GM23338 (cell line): ENCODE data around the gene NANP. TPM values are rescaled to one million over a fixed set of nuclear protein-coding genes. Genes with fewer than 3 reads are reported as not detected.

Experiments
- ATAC-seq: fragments of 200-7000 bp; cut with Tn5 transposase; 3 replicates; pipeline ENCODE4 v1.9.1; 2020
- DNase-seq: peaks from one replicate; pipeline ENCODE4 v3.0.0-alpha.2; 2015; ENCODE audit warnings: low spot score
- H2AFZ ChIP-seq: fragments of 200-600 bp; sonication (generic); 2 replicates; pipeline ENCODE4 v1.8.0; 2016; ENCODE audit warnings: antibody characterized with exemption, mild to moderate bottlenecking, moderate library complexity
- H3F3A ChIP-seq: fragments of 200-600 bp; sonication (generic); replicated peaks from 2 replicates; pipeline ENCODE4 v1.8.0; 2017; ENCODE audit warnings: antibody characterized with exemption, mixed run types, low read depth
- H3K27ac ChIP-seq: fragments of 200-600 bp; sonication (generic); 2 replicates; pipeline ENCODE4 v1.6.1; 2016; ENCODE audit warnings: low read depth
- H3K27me3 ChIP-seq: fragments of 200-600 bp; sonication (generic); 2 replicates; pipeline ENCODE4 v1.8.0; 2016; ENCODE audit warnings: mild to moderate bottlenecking, mixed run types, moderate library complexity; ENCODE audit not compliant: insufficient read depth
- H3K36me3 ChIP-seq: fragments of 200-600 bp; sonication (generic); 2 replicates; pipeline ENCODE4 v1.8.0; 2016; ENCODE audit warnings: mild to moderate bottlenecking; ENCODE audit not compliant: insufficient read depth
- H3K4me1 ChIP-seq: fragments of 200-600 bp; sonication (generic); 2 replicates; pipeline ENCODE4 v1.8.0; 2016; ENCODE audit warnings: mild to moderate bottlenecking, moderate library complexity; ENCODE audit not compliant: insufficient read depth
- H3K4me2 ChIP-seq: fragments of 200-600 bp; sonication (generic); 2 replicates; pipeline ENCODE4 v1.7.1; 2017; ENCODE audit warnings: mixed run types
- H3K4me3 ChIP-seq: fragments of 200-600 bp; sonication (generic); 2 replicates; pipeline ENCODE4 v1.6.1; 2016; ENCODE audit warnings: mixed run types
- H3K79me2 ChIP-seq: fragments of 200-600 bp; sonication (generic); replicated peaks from 2 replicates; pipeline ENCODE4 v1.8.0; 2017; ENCODE audit warnings: mild to moderate bottlenecking; ENCODE audit not compliant: insufficient read depth
- H3K9me2 ChIP-seq: fragments of 200-600 bp; sonication (generic); 2 replicates; pipeline ENCODE4 v1.8.0; 2017; ENCODE audit not compliant: insufficient read depth
- H4K20me1 ChIP-seq: fragments of 200-600 bp; sonication (generic); replicated peaks from 2 replicates; pipeline ENCODE4 v1.8.0; 2017; ENCODE audit warnings: mild to moderate bottlenecking; ENCODE audit not compliant: insufficient read depth
- H3K27ac Mint-ChIP-seq: 2 replicates; pipeline ENCODE4 v1.8.0; 2020; ENCODE audit warnings: inconsistent platforms, mild to moderate bottlenecking, moderate library complexity, mixed read lengths
- H3K27me3 Mint-ChIP-seq: 3 replicates; pipeline ENCODE4 v1.8.0; 2022; ENCODE audit warnings: low read depth, mild to moderate bottlenecking, moderate library complexity, mixed read lengths, inconsistent platforms; ENCODE audit not compliant: insufficient read depth, poor library complexity
- H3K36me3 Mint-ChIP-seq: 3 replicates; pipeline ENCODE4 v1.8.0; 2021; ENCODE audit warnings: low read depth, mild to moderate bottlenecking, inconsistent platforms, moderate library complexity, mixed read lengths
- H3K4me1 Mint-ChIP-seq: 3 replicates; pipeline ENCODE4 v1.8.0; 2020; ENCODE audit warnings: mild to moderate bottlenecking, inconsistent platforms, mixed read lengths
- H3K4me3 Mint-ChIP-seq: 3 replicates; pipeline ENCODE4 v1.8.0; 2021; ENCODE audit warnings: moderate library complexity, mild to moderate bottlenecking, inconsistent platforms, mixed read lengths
- H3K9me3 Mint-ChIP-seq: 3 replicates; pipeline ENCODE4 v1.8.0; 2020; ENCODE audit warnings: moderate library complexity, mild to moderate bottlenecking, inconsistent platforms, mixed read lengths
- CREB1 ChIP-seq: fragments of 250-450 bp; sonication (Bioruptor Pico); IDR thresholded peaks from 2 replicates; pipeline ENCODE4 v1.5.0; 2020; ENCODE audit warnings: low read depth, mild to moderate bottlenecking, moderate library complexity
- ETS1 ChIP-seq: IDR thresholded peaks from 2 replicates; pipeline ENCODE4 v1.6.1; 2016; ENCODE audit warnings: antibody characterized with exemption
- EZH2 ChIP-seq: fragments of 200-600 bp; sonication (generic); IDR thresholded peaks from one replicate; pipeline ENCODE4 v1.8.0; 2017; ENCODE audit warnings: antibody characterized with exemption, mild to moderate bottlenecking, low read depth; ENCODE audit not compliant: unreplicated experiment
- EZH2phosphoT487 ChIP-seq: fragments of 200-600 bp; sonication (generic); IDR thresholded peaks from one replicate; pipeline ENCODE4 v1.8.1; 2018; ENCODE audit warnings: antibody characterized with exemption; ENCODE audit not compliant: unreplicated experiment
- JUNB ChIP-seq: IDR thresholded peaks from one replicate; pipeline ENCODE4 v1.6.1; 2016; ENCODE audit warnings: antibody characterized with exemption; ENCODE audit not compliant: unreplicated experiment
- NANOG ChIP-seq: IDR thresholded peaks from 2 replicates; pipeline ENCODE4 v1.6.1; 2016; ENCODE audit warnings: antibody characterized with exemption, borderline replicate concordance
- POLR2AphosphoS5 ChIP-seq: IDR thresholded peaks from 2 replicates; pipeline ENCODE4 v1.6.1; 2016; ENCODE audit warnings: antibody characterized with exemption, low read depth
- STAT1 ChIP-seq: IDR thresholded peaks from one replicate; pipeline ENCODE4 v1.6.1; 2016; ENCODE audit warnings: antibody characterized with exemption; ENCODE audit not compliant: unreplicated experiment
- ZNF114 ChIP-seq: fragments of 250-450 bp; sonication (Bioruptor Pico); IDR thresholded peaks from 2 replicates; pipeline ENCODE4 v1.5.0; 2020; ENCODE audit warnings: mild to moderate bottlenecking, moderate library complexity
- ZNF331 ChIP-seq: fragments of 250-450 bp; sonication (Bioruptor Pico); IDR thresholded peaks from 2 replicates; pipeline ENCODE4 v1.5.0; 2020; ENCODE audit warnings: low read depth, mild to moderate bottlenecking, moderate library complexity
- polyA plus RNA-seq: library from polyadenylated mRNA; unstranded; fragments of >200 nt; fragmentation: Nextera tagmentation; extraction: Ambion mirVana; gene quantifications from 2 replicates; pipeline ENCODE4 v1.2.1, GENCODE V29; 2016
- total RNA-seq: library from RNA; depleted of rRNA; stranded (reverse); fragments of >200 nt; shearing (Covaris generic); gene quantifications from 2 replicates; pipeline ENCODE4 v1.2.3, GENCODE V29; 2014
- TF ChIP-seq, protein P1 (sequence below): fragments of 250-450 bp; sonication (Bioruptor Pico); IDR thresholded peaks from 2 replicates; pipeline ENCODE4 v1.5.0; 2020; ENCODE audit warnings: mild to moderate bottlenecking, moderate library complexity
- TF ChIP-seq, protein P2 (sequence below), 2 experiments: fragments of 200-600 bp in 1 of 2; sonication (generic) in 1 of 2; conservative IDR thresholded peaks; 2 replicates each; pipeline versions ENCODE4 v1.5.1 to v1.6.1; 2016 to 2017; ENCODE audit warnings: antibody characterized with exemption in 2 of 2, low read depth in 2 of 2, mild to moderate bottlenecking in 2 of 2, moderate library complexity in 1 of 2
- TF ChIP-seq, protein P3 (sequence below): IDR thresholded peaks from one replicate; pipeline ENCODE4 v1.6.1; 2018; ENCODE audit warnings: antibody characterized with exemption; ENCODE audit not compliant: unreplicated experiment

NANP gene
- total and polyA plus RNA-seq, 2 experiments from 2014 or later: 3.9 to 7.6 TPM

GRCh38 chr20:25606094-25606695 is 17.6 kb downstream of the NANP start:
- no peaks in the 10 kb centered on the region for H3F3A ChIP-seq
- Mint-ChIP-seq H3K36me3 (no peaks in the 10 kb centered on the region; the same call in 2 of the 3 replicates), H3K27ac (no peak overlapping the region)

More at GRCh38 chr20:25606094-25606695, 17.6 kb downstream of the NANP start:
- Histone ChIP-seq H4K20me1 (0 out of 2 replicates have a peak, but pooled peaks cover 4% of the 10 kb centered on the region), H3K27me3 (no peaks in the 10 kb centered on the region), H3K36me3 (no peaks in the 10 kb centered on the region), H3K4me3 (no peak overlapping the region), H3K9me2 (no peaks in the 10 kb centered on the region), H2AFZ (no peak overlapping the region), H3K27ac (no peak overlapping the region), H3K79me2 (no peaks in the 10 kb centered on the region), H3K4me1 (no peaks in the 10 kb centered on the region), H3K4me2 (no peak overlapping the region)
- ATAC-seq (no peak), DNase-seq (no peak)
- no peak for TF ChIP-seq EZH2
- TF ChIP-seq POLR2AphosphoS5: no peak
- TF ChIP-seq STAT1: no peak
- TF ChIP-seq, protein P1, sequence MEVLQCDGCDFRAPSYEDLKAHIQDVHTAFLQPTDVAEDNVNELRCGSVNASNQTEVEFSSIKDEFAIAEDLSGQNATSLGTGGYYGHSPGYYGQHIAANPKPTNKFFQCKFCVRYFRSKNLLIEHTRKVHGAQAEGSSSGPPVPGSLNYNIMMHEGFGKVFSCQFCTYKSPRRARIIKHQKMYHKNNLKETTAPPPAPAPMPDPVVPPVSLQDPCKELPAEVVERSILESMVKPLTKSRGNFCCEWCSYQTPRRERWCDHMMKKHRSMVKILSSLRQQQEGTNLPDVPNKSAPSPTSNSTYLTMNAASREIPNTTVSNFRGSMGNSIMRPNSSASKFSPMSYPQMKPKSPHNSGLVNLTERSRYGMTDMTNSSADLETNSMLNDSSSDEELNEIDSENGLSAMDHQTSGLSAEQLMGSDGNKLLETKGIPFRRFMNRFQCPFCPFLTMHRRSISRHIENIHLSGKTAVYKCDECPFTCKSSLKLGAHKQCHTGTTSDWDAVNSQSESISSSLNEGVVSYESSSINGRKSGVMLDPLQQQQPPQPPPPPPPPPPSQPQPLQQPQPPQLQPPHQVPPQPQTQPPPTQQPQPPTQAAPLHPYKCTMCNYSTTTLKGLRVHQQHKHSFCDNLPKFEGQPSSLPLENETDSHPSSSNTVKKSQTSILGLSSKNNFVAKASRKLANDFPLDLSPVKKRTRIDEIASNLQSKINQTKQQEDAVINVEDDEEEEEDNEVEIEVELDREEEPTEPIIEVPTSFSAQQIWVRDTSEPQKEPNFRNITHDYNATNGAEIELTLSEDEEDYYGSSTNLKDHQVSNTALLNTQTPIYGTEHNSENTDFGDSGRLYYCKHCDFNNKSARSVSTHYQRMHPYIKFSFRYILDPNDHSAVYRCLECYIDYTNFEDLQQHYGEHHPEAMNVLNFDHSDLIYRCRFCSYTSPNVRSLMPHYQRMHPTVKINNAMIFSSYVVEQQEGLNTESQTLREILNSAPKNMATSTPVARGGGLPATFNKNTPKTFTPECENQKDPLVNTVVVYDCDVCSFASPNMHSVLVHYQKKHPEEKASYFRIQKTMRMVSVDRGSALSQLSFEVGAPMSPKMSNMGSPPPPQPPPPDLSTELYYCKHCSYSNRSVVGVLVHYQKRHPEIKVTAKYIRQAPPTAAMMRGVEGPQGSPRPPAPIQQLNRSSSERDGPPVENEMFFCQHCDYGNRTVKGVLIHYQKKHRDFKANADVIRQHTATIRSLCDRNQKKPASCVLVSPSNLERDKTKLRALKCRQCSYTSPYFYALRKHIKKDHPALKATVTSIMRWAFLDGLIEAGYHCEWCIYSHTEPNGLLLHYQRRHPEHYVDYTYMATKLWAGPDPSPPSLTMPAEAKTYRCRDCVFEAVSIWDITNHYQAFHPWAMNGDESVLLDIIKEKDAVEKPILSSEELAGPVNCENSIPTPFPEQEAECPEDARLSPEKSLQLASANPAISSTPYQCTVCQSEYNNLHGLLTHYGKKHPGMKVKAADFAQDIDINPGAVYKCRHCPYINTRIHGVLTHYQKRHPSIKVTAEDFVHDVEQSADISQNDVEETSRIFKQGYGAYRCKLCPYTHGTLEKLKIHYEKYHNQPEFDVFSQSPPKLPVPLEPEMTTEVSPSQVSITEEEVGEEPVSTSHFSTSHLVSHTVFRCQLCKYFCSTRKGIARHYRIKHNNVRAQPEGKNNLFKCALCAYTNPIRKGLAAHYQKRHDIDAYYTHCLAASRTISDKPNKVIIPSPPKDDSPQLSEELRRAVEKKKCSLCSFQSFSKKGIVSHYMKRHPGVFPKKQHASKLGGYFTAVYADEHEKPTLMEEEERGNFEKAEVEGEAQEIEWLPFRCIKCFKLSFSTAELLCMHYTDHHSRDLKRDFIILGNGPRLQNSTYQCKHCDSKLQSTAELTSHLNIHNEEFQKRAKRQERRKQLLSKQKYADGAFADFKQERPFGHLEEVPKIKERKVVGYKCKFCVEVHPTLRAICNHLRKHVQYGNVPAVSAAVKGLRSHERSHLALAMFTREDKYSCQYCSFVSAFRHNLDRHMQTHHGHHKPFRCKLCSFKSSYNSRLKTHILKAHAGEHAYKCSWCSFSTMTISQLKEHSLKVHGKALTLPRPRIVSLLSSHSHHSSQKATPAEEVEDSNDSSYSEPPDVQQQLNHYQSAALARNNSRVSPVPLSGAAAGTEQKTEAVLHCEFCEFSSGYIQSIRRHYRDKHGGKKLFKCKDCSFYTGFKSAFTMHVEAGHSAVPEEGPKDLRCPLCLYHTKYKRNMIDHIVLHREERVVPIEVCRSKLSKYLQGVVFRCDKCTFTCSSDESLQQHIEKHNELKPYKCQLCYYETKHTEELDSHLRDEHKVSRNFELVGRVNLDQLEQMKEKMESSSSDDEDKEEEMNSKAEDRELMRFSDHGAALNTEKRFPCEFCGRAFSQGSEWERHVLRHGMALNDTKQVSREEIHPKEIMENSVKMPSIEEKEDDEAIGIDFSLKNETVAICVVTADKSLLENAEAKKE: no peak
- no peak for TF ChIP-seq ZNF114
- no peak for TF ChIP-seq JUNB
- TF ChIP-seq ETS1: no peak
- TF ChIP-seq, protein P2, sequence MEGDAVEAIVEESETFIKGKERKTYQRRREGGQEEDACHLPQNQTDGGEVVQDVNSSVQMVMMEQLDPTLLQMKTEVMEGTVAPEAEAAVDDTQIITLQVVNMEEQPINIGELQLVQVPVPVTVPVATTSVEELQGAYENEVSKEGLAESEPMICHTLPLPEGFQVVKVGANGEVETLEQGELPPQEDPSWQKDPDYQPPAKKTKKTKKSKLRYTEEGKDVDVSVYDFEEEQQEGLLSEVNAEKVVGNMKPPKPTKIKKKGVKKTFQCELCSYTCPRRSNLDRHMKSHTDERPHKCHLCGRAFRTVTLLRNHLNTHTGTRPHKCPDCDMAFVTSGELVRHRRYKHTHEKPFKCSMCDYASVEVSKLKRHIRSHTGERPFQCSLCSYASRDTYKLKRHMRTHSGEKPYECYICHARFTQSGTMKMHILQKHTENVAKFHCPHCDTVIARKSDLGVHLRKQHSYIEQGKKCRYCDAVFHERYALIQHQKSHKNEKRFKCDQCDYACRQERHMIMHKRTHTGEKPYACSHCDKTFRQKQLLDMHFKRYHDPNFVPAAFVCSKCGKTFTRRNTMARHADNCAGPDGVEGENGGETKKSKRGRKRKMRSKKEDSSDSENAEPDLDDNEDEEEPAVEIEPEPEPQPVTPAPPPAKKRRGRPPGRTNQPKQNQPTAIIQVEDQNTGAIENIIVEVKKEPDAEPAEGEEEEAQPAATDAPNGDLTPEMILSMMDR (conservative IDR thresholded peaks at IDR 0.05; ENCODE audit: low read depth in 2 of 2): no peak
- no peak for TF ChIP-seq CREB1
- TF ChIP-seq NANOG: no peak
- TF ChIP-seq, protein P3, sequence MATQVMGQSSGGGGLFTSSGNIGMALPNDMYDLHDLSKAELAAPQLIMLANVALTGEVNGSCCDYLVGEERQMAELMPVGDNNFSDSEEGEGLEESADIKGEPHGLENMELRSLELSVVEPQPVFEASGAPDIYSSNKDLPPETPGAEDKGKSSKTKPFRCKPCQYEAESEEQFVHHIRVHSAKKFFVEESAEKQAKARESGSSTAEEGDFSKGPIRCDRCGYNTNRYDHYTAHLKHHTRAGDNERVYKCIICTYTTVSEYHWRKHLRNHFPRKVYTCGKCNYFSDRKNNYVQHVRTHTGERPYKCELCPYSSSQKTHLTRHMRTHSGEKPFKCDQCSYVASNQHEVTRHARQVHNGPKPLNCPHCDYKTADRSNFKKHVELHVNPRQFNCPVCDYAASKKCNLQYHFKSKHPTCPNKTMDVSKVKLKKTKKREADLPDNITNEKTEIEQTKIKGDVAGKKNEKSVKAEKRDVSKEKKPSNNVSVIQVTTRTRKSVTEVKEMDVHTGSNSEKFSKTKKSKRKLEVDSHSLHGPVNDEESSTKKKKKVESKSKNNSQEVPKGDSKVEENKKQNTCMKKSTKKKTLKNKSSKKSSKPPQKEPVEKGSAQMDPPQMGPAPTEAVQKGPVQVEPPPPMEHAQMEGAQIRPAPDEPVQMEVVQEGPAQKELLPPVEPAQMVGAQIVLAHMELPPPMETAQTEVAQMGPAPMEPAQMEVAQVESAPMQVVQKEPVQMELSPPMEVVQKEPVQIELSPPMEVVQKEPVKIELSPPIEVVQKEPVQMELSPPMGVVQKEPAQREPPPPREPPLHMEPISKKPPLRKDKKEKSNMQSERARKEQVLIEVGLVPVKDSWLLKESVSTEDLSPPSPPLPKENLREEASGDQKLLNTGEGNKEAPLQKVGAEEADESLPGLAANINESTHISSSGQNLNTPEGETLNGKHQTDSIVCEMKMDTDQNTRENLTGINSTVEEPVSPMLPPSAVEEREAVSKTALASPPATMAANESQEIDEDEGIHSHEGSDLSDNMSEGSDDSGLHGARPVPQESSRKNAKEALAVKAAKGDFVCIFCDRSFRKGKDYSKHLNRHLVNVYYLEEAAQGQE: no peak
- no peak for TF ChIP-seq EZH2phosphoT487
- no peak for TF ChIP-seq ZNF331 (CRISPR knock-in tag)
- Mint-ChIP-seq H3K4me1 (peaks cover 6% of the 10 kb centered on the region; the same call in 2 of the 3 replicates), H3K4me3 (no peak overlapping the region), H3K27me3 (peaks cover 5% of the 10 kb centered on the region), H3K9me3 (peaks cover 4% of the 10 kb centered on the region; the same call in 1 of the 3 replicates)
